H1 (cell line): ENCODE data around the gene SUMF2. TPM values are rescaled to one million over a fixed set of nuclear protein-coding genes. Genes with fewer than 3 reads are reported as not detected.
A peak's percentile ranks its signal among the peaks of the same experiment; 100 is the strongest.

Experiments used
- CTCF ChIA-PET: fragments of 300-600 bp; sonication (Branson Sonifier 250); formaldehyde crosslinking; loops from one replicate; lab custom pipeline; 2021; ENCODE audit not compliant: partially characterized antibody; lab: Charles Lee
- POLR2A ChIA-PET: fragments of 300-600 bp; sonication (Branson Sonifier 250); formaldehyde crosslinking; loops from one replicate; lab custom pipeline; 2021; ENCODE audit warnings: inconsistent platforms; ENCODE audit not compliant: partially characterized antibody; lab: Charles Lee
- DNase-seq, 2 experiments: peaks; one replicate each; pipeline versions ENCODE4 v3.0.0 to v3.0.0-alpha.2; 2010 to 2022; ENCODE audit warnings: low spot score in 2 of 2, low read depth in 1 of 2, mixed read lengths in 1 of 2
- FAIRE-seq: peaks from 2 replicates; lab custom pipeline; 2011; peaks lifted over from hg19 to GRCh38; lab: Jason Lieb, UNC
- H2AFZ ChIP-seq: 2 replicates; pipeline ENCODE4 v1.8.1; 2012; ENCODE audit warnings: low read length, inconsistent platforms
- H2AK5ac ChIP-seq: 2 replicates; pipeline ENCODE4 v1.6.1; 2013; ENCODE audit warnings: low read depth, low read length
- H2BK120ac ChIP-seq: replicated peaks from 2 replicates; pipeline ENCODE3; 2013; ENCODE audit warnings: low read depth, low read length, inconsistent platforms
- H2BK12ac ChIP-seq: 2 replicates; pipeline ENCODE4 v1.6.1; 2013; ENCODE audit warnings: low read depth, low read length
- H2BK15ac ChIP-seq: 2 replicates; pipeline ENCODE4 v1.6.1; 2013; ENCODE audit warnings: low read length
- H2BK20ac ChIP-seq: 2 replicates; pipeline ENCODE4 v1.6.1; 2013; ENCODE audit warnings: low read length
- H2BK5ac ChIP-seq: 2 replicates; pipeline ENCODE4 v1.6.1; 2013; ENCODE audit warnings: low read depth, low read length
- H3K14ac ChIP-seq: 2 replicates; pipeline ENCODE4 v1.6.1; 2013; ENCODE audit warnings: inconsistent platforms; ENCODE audit not compliant: insufficient read length
- H3K18ac ChIP-seq: 2 replicates; pipeline ENCODE4 v1.6.1; 2013; ENCODE audit warnings: low read length; ENCODE audit errors: extremely low read depth
- H3K23ac ChIP-seq: 2 replicates; pipeline ENCODE4 v1.6.1; 2013; ENCODE audit warnings: inconsistent platforms; ENCODE audit not compliant: insufficient read length
- H3K23me2 ChIP-seq: 2 replicates; pipeline ENCODE4 v1.6.1; 2013; ENCODE audit warnings: low read depth, low read length
- H3K27ac ChIP-seq: 2 replicates; pipeline ENCODE4 v1.6.1; 2011; ENCODE audit warnings: low read depth, low read length, inconsistent platforms
- H3K27me3 ChIP-seq, 4 experiments: replicated peaks in 1 of 4; 1 replicate in 1 of 4; 2 replicates in 3 of 4; pipeline versions ENCODE4 v1.6.1 to v1.8.1; 2011 to 2013; ENCODE audit warnings: low read length in 3 of 4, mild to moderate bottlenecking in 3 of 4, inconsistent platforms in 2 of 4, mixed read lengths in 2 of 4, moderate library complexity in 1 of 4; ENCODE audit not compliant: control insufficient read depth in 3 of 4, insufficient read depth in 3 of 4; ENCODE audit errors: extremely low read depth in 1 of 4
- H3K36me3 ChIP-seq, 4 experiments: 2 replicates each; pipeline versions ENCODE4 v1.6.1 to v1.8.1; 2011 to 2013; ENCODE audit warnings: mild to moderate bottlenecking in 4 of 4, low read length in 3 of 4, moderate library complexity in 2 of 4, control low read depth in 1 of 4, inconsistent platforms in 1 of 4; ENCODE audit not compliant: insufficient read depth in 4 of 4, control insufficient read depth in 2 of 4
- H3K4ac ChIP-seq: replicated peaks from 2 replicates; pipeline ENCODE3; 2013; ENCODE audit warnings: low read length, low read depth, mixed read lengths, inconsistent platforms; ENCODE audit not compliant: insufficient read length
- H3K4me1 ChIP-seq, 4 experiments: replicated peaks in 1 of 4; 1 replicate in 1 of 4; 2 replicates in 3 of 4; pipeline versions ENCODE4 v1.6.1 to v1.8.1; 2011 to 2013; ENCODE audit warnings: low read length in 3 of 4, inconsistent platforms in 2 of 4, mixed read lengths in 1 of 4; ENCODE audit not compliant: insufficient read depth in 4 of 4, control insufficient read depth in 3 of 4
- H3K4me2 ChIP-seq, 2 experiments: 2 replicates each; pipeline versions ENCODE4 v1.6.1 to v1.8.1; 2011 to 2013; ENCODE audit warnings: low read depth in 2 of 2, low read length in 2 of 2, control low read depth in 1 of 2, inconsistent platforms in 1 of 2, mild to moderate bottlenecking in 1 of 2; ENCODE audit not compliant: insufficient read depth in 1 of 2
- H3K4me3 ChIP-seq, 4 experiments: fragments of 200-600, 300-600 bp in 1 of 4; sonication (generic), shearing (Covaris generic), sonication (Bioruptor Twin) in 1 of 4; 2 replicates each; pipeline versions ENCODE4 v1.5.1 to v1.8.1; 2011 to 2016; ENCODE audit warnings: low read length in 4 of 4, low read depth in 3 of 4, control low read depth in 2 of 4, inconsistent platforms in 2 of 4, mild to moderate bottlenecking in 2 of 4, mixed read lengths in 1 of 4, moderate library complexity in 1 of 4; ENCODE audit not compliant: insufficient read depth in 2 of 4; ENCODE audit errors: extremely low read depth in 1 of 4
- H3K56ac ChIP-seq: replicated peaks from 2 replicates; pipeline ENCODE3; 2013; ENCODE audit warnings: low read depth, mild to moderate bottlenecking, mixed read lengths, low read length, inconsistent platforms; ENCODE audit not compliant: insufficient read length
- H3K79me1 ChIP-seq: 2 replicates; pipeline ENCODE4 v1.6.1; 2013; ENCODE audit warnings: low read depth, low read length, control low read depth
- H3K79me2 ChIP-seq, 2 experiments: 2 replicates each; pipeline versions ENCODE4 v1.6.1 to v1.8.1; 2012 to 2013; ENCODE audit warnings: low read length in 2 of 2, mild to moderate bottlenecking in 2 of 2, inconsistent platforms in 1 of 2; ENCODE audit not compliant: insufficient read depth in 2 of 2, control insufficient read depth in 1 of 2
- H3K9ac ChIP-seq, 4 experiments: replicated peaks in 1 of 4; 1 replicate in 1 of 4; 2 replicates in 3 of 4; pipeline versions ENCODE4 v1.6.1 to v1.8.1; 2011 to 2013; ENCODE audit warnings: low read depth in 3 of 4, low read length in 3 of 4, control low read depth in 2 of 4, mild to moderate bottlenecking in 2 of 4, moderate library complexity in 2 of 4, inconsistent platforms in 1 of 4; ENCODE audit errors: extremely low read depth in 1 of 4
- H3K9me3 ChIP-seq, 2 experiments: 2 replicates each; pipeline versions ENCODE4 v1.6.1 to v1.8.1; 2012 to 2013; ENCODE audit warnings: mild to moderate bottlenecking in 2 of 2, moderate library complexity in 2 of 2, control low read depth in 1 of 2, inconsistent platforms in 1 of 2, low read depth in 1 of 2, low read length in 1 of 2, mixed read lengths in 1 of 2; ENCODE audit not compliant: insufficient read depth in 2 of 2
- H4K20me1 ChIP-seq, 2 experiments: replicated peaks in 1 of 2; 2 replicates each; pipeline versions ENCODE3 to v1.8.1; 2011 to 2013; ENCODE audit warnings: inconsistent platforms in 2 of 2, low read length in 2 of 2, mild to moderate bottlenecking in 1 of 2; ENCODE audit not compliant: insufficient read depth in 2 of 2, control insufficient read depth in 1 of 2
- H4K5ac ChIP-seq: 2 replicates; pipeline ENCODE4 v1.6.1; 2013; ENCODE audit warnings: low read length, low read depth, mixed read lengths, inconsistent platforms; ENCODE audit not compliant: insufficient read length
- H4K8ac ChIP-seq: 2 replicates; pipeline ENCODE4 v1.8.0; 2013; ENCODE audit warnings: mild to moderate bottlenecking, moderate library complexity, low read length, inconsistent platforms; ENCODE audit not compliant: insufficient read depth; ENCODE audit errors: extremely low read depth
- H4K91ac ChIP-seq: replicated peaks from 2 replicates; pipeline ENCODE3; 2013; ENCODE audit warnings: low read length, mixed read lengths, inconsistent platforms; ENCODE audit not compliant: insufficient read length
- CBX5 ChIP-seq: fragments of 300-800, 300-1000 bp; sonication (generic); IDR thresholded peaks from 2 replicates; pipeline ENCODE4 v1.7.1; 2016; ENCODE audit warnings: antibody characterized with exemption, low read length, low read depth
- E2F6 ChIP-seq: IDR thresholded peaks from 2 replicates; pipeline ENCODE4 v1.6.1; 2012; ENCODE audit warnings: inconsistent platforms
- POLR2A ChIP-seq, 2 experiments: IDR thresholded peaks; 1 replicate in 1 of 2; 2 replicates in 1 of 2; pipeline ENCODE4 v1.6.1; 2011; ENCODE audit warnings: low read depth in 2 of 2, low read length in 2 of 2, mild to moderate bottlenecking in 2 of 2; ENCODE audit errors: control extremely low read depth in 1 of 2
- RXRA ChIP-seq: IDR thresholded peaks from 2 replicates; pipeline ENCODE4 v1.6.1; 2011; ENCODE audit warnings: low read depth, mild to moderate bottlenecking, low read length, moderate library complexity; ENCODE audit not compliant: insufficient read depth
- SRF ChIP-seq: IDR thresholded peaks from 2 replicates; pipeline ENCODE4 v1.6.1; 2011; ENCODE audit warnings: mild to moderate bottlenecking, low read depth, low read length, moderate library complexity
- TCF12 ChIP-seq: IDR thresholded peaks from 2 replicates; pipeline ENCODE4 v1.6.1; 2011; ENCODE audit warnings: low read depth, mild to moderate bottlenecking, low read length
- WGBS, 2 experiments: shearing (Covaris generic) in 1 of 2; methylation state at CpG; one replicate each; pipeline versions ENCODE4 v1.1.6 to v1.1.7; 2013 to 2015; ENCODE audit warnings: low lambda C conversion rate in 2 of 2, mixed read lengths in 2 of 2, inconsistent platforms in 1 of 2, low coverage in 1 of 2, missing lambda C conversion rate in 1 of 2; ENCODE audit not compliant: insufficient replicate concordance in 2 of 2, insufficient coverage in 1 of 2, insufficient read length in 1 of 2; ENCODE audit errors: extremely low coverage in 1 of 2, missing lambda C conversion rate in 1 of 2; 5-methylcytosine and 5-hydroxymethylcytosine counted together
- polyA plus RNA-seq, 7 experiments: library from polyadenylated mRNA; depleted of rRNA in 3 of 7; stranded (reverse) in 5 of 7; unstranded in 2 of 7; fragments of >200 nt in 5 of 7; fragments of 200-250 nt in 2 of 7; gene quantifications; 1 replicate in 5 of 7; 2 replicates in 1 of 7; 4 replicates in 1 of 7; pipeline versions ENCODE4 v1.2.1 to v1.2.3, GENCODE V29; 2011 to 2013; ENCODE audit warnings: missing spikeins in 2 of 7, mixed read lengths in 2 of 7
- total RNA-seq: library from RNA; stranded (reverse); fragmentation: NEBNext Ultra II Directional; extraction: Animal tissue kit (Norgen Biotek cat#: 25700); gene quantifications from 2 replicates; pipeline ENCODE4 v1.2.1, GENCODE V29; 2021

SUMF2 gene
- total and polyA plus RNA-seq, 2 of the 8 experiments (the other 6 are each of a cell fraction or from before 2014, with no cell fraction given), result 39.8 to 59.2 TPM

DNA sequence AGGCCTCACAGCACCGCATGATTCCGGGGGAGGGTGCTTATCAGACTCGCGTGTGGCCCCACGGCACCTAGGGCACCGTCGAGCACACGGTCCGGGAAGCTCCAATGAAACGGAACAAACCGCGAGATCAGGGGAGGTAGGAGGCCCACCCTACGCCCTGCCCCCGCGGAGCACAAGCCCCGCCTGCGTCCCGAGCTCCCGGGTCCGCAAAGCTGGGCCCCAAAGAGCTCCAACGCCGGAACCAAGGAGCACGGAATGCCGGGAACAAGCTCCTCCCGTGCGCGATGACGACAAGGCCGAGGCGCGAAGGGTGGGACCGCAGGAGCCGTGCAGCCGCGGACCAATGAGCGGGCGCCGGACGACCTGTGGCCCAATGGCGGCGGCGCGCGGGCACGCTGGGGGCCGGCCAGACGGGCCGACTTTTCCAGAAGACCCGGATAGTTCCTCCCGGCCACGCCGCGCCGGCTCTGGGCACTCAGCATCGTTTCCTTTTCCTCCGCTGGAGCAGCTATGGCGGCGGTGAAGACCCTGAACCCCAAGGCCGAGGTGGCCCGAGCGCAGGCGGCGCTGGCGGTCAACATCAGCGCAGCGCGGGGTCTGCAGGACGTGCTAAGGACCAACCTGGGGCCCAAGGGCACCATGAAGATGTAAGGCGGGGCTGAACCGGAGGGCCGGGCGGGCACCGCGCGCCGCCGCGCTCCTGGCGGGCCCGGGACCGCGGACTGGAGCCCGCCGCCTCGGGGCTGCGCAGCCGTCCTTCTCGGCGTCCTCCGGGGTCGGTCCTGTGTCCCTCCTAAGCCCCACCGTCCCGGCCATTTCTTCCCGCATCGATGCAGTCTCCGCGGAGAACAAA lies 12.5 kb upstream of the SUMF2 start, which contains the start of the genes CCT6A and PSPH:
TSS of gene CCT6A (plus strand) at position 427 of the 853 bp plus-strand sequence. CDS start at position 511, 84 bp downstream.
TSS of gene PSPH (minus strand) at position 106 of the 853 bp plus-strand sequence. CDS start 30,232 bp downstream, outside the sequence.
- Histone ChIP-seq H2BK120ac (no peak within 1 kb of the TSS), H3K27me3 (no peaks in the 10 kb centered on the region), H2AK5ac (peak within 1 kb of the TSS; percentile 91), H2BK12ac (0 out of 2 replicates have a peak within 1 kb of the TSS, but pooled peaks have one; percentile 60), H2BK5ac (peak within 1 kb of the TSS; percentile 99), H4K20me1 (peaks cover 0 to 3% of the 10 kb centered on the region in 2 experiments), H4K8ac (peak within 1 kb of the TSS; percentile 98), H3K9ac (peak within 1 kb of the TSS; percentile 98 to 99 (median 98)), H3K23ac (no peak within 1 kb of the TSS), H3K36me3 (peaks cover 18 to 41% (median 31%) of the 10 kb centered on the region in 4 experiments), H2BK20ac (no peak within 1 kb of the TSS), H3K14ac (peak within 1 kb of the TSS; percentile 74), H3K23me2 (no peaks in the 10 kb centered on the region; the same call in 1 of the 2 replicates), H3K27ac (peak within 1 kb of the TSS; percentile 96), H3K4me1 (peaks cover 0 to 11% (median 1%) of the 10 kb centered on the region in 4 experiments; a peak in 6 of 7 replicates), H3K79me2 (peaks cover 7 to 61% of the 10 kb centered on the region in 2 experiments), H3K4ac (peak within 1 kb of the TSS; percentile 94), H3K18ac (peak within 1 kb of the TSS; percentile 98), H2BK15ac (no peak within 1 kb of the TSS), H2AFZ (peak within 1 kb of the TSS; percentile 82; the same call in 1 of the 2 replicates), H3K4me2 (peak within 1 kb of the TSS; percentile 58 to 78), H3K56ac (peak within 1 kb of the TSS; percentile 93), H4K91ac (peak within 1 kb of the TSS; percentile 98), H3K4me3 (peak within 1 kb of the TSS; percentile 74 to 100 (median 92)), H3K9me3 (no peaks in the 10 kb centered on the region), H3K79me1 (peaks cover 2% of the 10 kb centered on the region; the same call in 1 of the 2 replicates), H4K5ac (peak within 1 kb of the TSS; percentile 97)
- ChIA-PET POLR2A (interaction anchor here (0.6 to 44.4 kb wide), 17 partner anchors 8 to 882 kb away, joined by 3 to 869 read pairs (median 4); partner anchors contain the start of genes CHCHD2, NIPSNAP2, PHKG1 and SUMF2), CTCF (interaction anchor here (0.8 to 1.5 kb wide), 3 partner anchors 44 to 88 kb away, joined by 3 to 4 read pairs (median 3); no protein-coding TSS in a partner anchor)
- FAIRE-seq, result no peak
- DNase-seq, result peak; percentile 95 to 96
- WGBS, 2 experiments, result 2% methylated on average over 90 of the region's 97 CpGs; no CpG with 5 or more reads in 1 of the 2 experiments
- TF ChIP-seq CBX5 (no peak), TCF12 (no peak), E2F6 (no peak), RXRA (no peak), POLR2A (IDR thresholded peaks at IDR 0.05; ENCODE audit: control extremely low read depth in 1 of 2, low read depth in 2 of 2, low read length in 2 of 2) (peak; percentile 85 to 99), SRF (no peak)
